H54 (cell line): ENCODE data around the gene SLC39A13.
A peak's percentile ranks its signal among the peaks of the same experiment; 100 is the strongest.

Experiments
- DNase-seq: peaks from one replicate; pipeline ENCODE4 v3.0.0; 2011; ENCODE audit warnings: low spot score, mixed read lengths; ENCODE audit not compliant: insufficient read length
- FAIRE-seq: peaks from 3 replicates; lab custom pipeline; 2011; peaks lifted over from hg19 to GRCh38; lab: Jason Lieb, UNC
- POLR2A ChIP-seq: IDR thresholded peaks from 2 replicates; pipeline ENCODE4 v1.6.1; 2011; ENCODE audit warnings: low read depth, mild to moderate bottlenecking, low read length

The SLC39A13 gene

GRCh38 chr11:47391077-47391583, 17.3 kb upstream of the SLC39A13 start:
- TF ChIP-seq POLR2A = no peak
- no peak for FAIRE-seq
- DNase-seq = no peak

- TF ChIP-seq POLR2A = no peak
- DNase-seq = no peak
- FAIRE-seq = no peak
Observed at GRCh38 chr11:47391711-47392432, 16.5 kb upstream of the SLC39A13 start.

- DNase-seq (no peak), FAIRE-seq (no peak)
- no peak for TF ChIP-seq POLR2A
Observed at GRCh38 chr11:47392546-47393162, 15.7 kb upstream of the SLC39A13 start.

GRCh38 chr11:47393163-47394049, 15.0 kb upstream of the SLC39A13 start:
- no peak for FAIRE-seq
- TF ChIP-seq POLR2A = 0 out of 2 replicates have a peak, but pooled peaks have one; percentile 6
- DNase-seq = peak; percentile 81

- DNase-seq = no peak
- FAIRE-seq = no peak
- no peak for TF ChIP-seq POLR2A
Observed at GRCh38 chr11:47394050-47394321, 14.4 kb upstream of the SLC39A13 start.

- FAIRE-seq (no peak), DNase-seq (no peak)
- TF ChIP-seq POLR2A = no peak
Observed at GRCh38 chr11:47394322-47395222, 13.8 kb upstream of the SLC39A13 start.

GRCh38 chr11:47395223-47396048, 13.0 kb upstream of the SLC39A13 start:
- TF ChIP-seq POLR2A = no peak
- DNase-seq (no peak), FAIRE-seq (no peak)

GRCh38 chr11:47396049-47396320, 12.4 kb upstream of the SLC39A13 start:
- no peak for FAIRE-seq
- DNase-seq = no peak
- TF ChIP-seq POLR2A = no peak

GRCh38 chr11:47398011-47398410, 10.4 kb upstream of the SLC39A13 start:
- DNase-seq (no peak), FAIRE-seq (no peak)
- TF ChIP-seq POLR2A = no peak

- DNase-seq = no peak
- no peak for FAIRE-seq
- TF ChIP-seq POLR2A = no peak
Observed at GRCh38 chr11:47398551-47398950, 9.8 kb upstream of the SLC39A13 start.

- FAIRE-seq (no peak), DNase-seq (no peak)
- no peak for TF ChIP-seq POLR2A
Observed at GRCh38 chr11:47399860-47400767, 8.3 kb upstream of the SLC39A13 start.

- no peak for DNase-seq
- TF ChIP-seq POLR2A = no peak
- FAIRE-seq = no peak
Observed at GRCh38 chr11:47400768-47401279, 7.6 kb upstream of the SLC39A13 start.
